IPS-15b (cell line): Measurements from ENCODE around the gene PEPD.

Experiments
- H3K27me3 ChIP-seq: one replicate; pipeline ENCODE4 v1.6.1; 2013; ENCODE audit warnings: low read length; ENCODE audit not compliant: control insufficient read depth, insufficient read depth
- H3K36me3 ChIP-seq: one replicate; pipeline ENCODE4 v1.6.1; 2013; ENCODE audit warnings: low read length; ENCODE audit not compliant: control insufficient read depth, insufficient read depth
- H3K4me1 ChIP-seq: one replicate; pipeline ENCODE4 v1.6.1; 2013; ENCODE audit warnings: mild to moderate bottlenecking, low read length; ENCODE audit not compliant: control insufficient read depth, insufficient read depth
- H3K4me3 ChIP-seq: one replicate; pipeline ENCODE4 v1.5.1; 2013; ENCODE audit warnings: low read depth, low read length
- H3K9ac ChIP-seq: one replicate; pipeline ENCODE4 v1.6.1; 2013; ENCODE audit warnings: low read depth, mild to moderate bottlenecking, low read length
- H3K9me3 ChIP-seq: one replicate; pipeline ENCODE4 v1.6.1; 2013; ENCODE audit warnings: mild to moderate bottlenecking, low read length; ENCODE audit not compliant: control insufficient read depth, insufficient read depth

The PEPD gene

DNA sequence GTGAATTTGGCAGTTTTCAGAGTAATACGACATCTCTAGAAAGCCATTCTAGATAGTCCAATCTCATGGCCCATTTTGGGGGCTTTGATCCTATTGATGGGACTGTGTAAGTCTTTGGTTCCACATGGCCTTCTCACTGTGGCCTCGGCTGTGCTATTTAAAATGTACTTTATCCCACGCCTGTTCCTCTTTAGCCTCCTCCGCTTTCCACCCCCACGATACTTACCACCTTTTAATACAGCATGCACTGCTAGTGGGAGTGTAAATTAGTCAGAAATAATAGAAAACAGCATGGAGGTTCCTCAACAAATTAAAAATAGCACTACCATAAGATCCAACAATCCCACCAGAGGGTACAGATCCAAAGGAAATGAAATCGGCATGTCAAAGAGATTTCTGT, 176.4 kb downstream of the PEPD start:
- Histone ChIP-seq H3K4me1 (no peaks in the 10 kb centered on the region), H3K9me3 (no peaks in the 10 kb centered on the region), H3K27me3 (peaks cover 3% of the 10 kb centered on the region)

DNA sequence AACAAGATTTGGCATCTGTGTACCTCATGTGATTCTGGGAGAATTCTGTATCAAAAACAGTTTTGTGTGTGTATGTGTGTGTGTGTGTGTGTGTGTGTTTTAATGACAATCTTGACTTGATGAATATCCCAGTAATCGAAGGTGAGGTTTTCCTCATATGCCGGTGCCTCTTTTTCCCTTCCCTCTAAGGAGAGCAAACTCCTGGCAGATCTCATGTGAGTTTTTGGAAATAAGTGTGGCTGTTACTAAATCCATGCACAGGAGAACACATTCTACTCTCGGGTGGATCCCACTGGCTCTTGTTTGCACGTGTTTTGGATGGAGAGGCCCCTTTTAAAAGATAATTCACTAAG, 177.0 kb downstream of the PEPD start:
- Histone ChIP-seq H3K4me3 (no peak overlapping the region), H3K9me3 (no peaks in the 10 kb centered on the region), H3K36me3 (no peaks in the 10 kb centered on the region), H3K4me1 (no peaks in the 10 kb centered on the region), H3K27me3 (peaks cover 3% of the 10 kb centered on the region), H3K9ac (no peak overlapping the region)

More for the DNA sequence above, 176.4 kb downstream of the PEPD start:
- H3K4me3 ChIP-seq = no peak overlapping the region
- H3K9ac ChIP-seq = no peak overlapping the region
- no peaks in the 10 kb centered on the region for H3K36me3 ChIP-seq

DNA sequence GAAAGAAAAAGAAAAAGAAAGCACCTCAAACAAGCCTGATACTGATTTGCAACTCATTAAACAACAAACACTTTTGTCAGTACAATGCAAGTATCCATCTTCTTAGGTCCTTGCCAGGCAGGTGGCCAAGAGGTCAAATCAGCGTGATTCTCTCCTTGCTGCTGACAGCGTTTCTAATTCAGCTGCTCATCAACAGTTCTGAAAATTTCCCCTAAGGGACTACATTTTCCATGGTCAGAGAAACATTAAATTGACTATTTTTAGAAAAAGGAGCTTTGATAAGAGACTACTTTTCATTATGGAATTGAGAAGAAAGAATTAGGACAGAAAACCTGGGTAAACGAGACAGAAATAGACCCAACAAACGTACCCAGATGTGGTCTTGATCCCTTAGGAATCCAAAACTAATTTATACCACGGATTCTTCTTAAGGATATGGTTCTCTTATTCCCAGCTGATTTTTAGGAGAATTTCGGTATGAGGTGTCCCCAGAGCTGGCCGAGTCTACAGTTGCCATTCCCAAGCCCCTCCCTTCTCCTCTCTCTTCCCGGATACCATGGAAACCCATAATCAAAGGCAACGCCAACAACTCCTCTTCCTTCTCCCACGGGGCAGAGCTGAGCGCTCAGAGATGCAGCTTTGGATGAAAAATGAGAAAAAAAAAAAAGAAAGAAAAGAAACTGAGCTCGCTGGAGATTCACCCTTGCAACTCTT, 177.6 kb downstream of the PEPD start:
- Histone ChIP-seq H3K9me3 (no peaks in the 10 kb centered on the region), H3K4me1 (no peaks in the 10 kb centered on the region), H3K9ac (no peak overlapping the region), H3K4me3 (no peak overlapping the region), H3K27me3 (peaks cover 3% of the 10 kb centered on the region), H3K36me3 (no peaks in the 10 kb centered on the region)

DNA sequence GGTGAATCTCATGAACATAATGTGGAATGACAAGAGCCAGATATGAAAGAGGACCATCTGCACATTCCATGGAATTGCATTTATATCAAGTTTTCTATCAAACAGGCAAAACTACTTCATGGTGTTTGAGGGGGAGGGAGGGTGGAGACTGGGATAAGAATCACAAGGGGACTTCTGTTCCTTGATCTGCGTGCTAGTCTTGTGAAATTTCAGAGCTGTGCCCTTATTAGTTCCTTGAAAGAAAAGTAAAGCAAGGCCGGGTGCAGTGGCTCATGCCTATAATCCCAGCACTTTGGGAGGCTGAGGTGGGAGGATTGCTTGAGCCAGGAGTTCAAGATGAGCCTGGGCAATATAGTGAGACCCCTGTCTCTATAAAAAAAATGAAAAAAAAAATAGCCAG, 178.3 kb downstream of the PEPD start:
- Histone ChIP-seq H3K27me3 (peaks cover 3% of the 10 kb centered on the region), H3K4me3 (no peak overlapping the region), H3K9ac (no peak overlapping the region), H3K9me3 (no peaks in the 10 kb centered on the region), H3K36me3 (no peaks in the 10 kb centered on the region), H3K4me1 (no peaks in the 10 kb centered on the region)

DNA sequence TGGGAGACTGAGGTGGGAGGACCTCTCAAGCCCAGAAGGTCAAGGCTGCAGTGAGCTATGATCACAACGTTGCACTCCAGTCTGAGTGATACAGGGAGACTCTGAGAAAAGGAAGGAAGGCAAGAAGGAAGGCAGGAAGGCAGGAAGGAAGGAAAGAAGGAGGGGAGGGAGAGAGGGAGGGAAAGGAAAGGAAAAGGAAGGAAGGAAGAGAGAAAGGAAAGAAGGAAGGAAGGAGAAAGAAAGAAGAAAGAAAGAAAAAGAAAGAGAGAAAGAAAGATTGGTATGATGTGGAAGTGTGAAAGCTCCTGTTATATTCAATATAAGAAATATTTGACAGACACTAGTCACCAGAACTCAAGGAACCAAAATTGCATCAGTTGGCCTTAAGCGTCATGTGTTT, 180.6 kb downstream of the PEPD start:
- Histone ChIP-seq H3K9me3 (no peaks in the 10 kb centered on the region), H3K4me3 (no peak overlapping the region), H3K4me1 (no peaks in the 10 kb centered on the region), H3K27me3 (peaks cover 3% of the 10 kb centered on the region), H3K9ac (no peak overlapping the region), H3K36me3 (no peaks in the 10 kb centered on the region)

DNA sequence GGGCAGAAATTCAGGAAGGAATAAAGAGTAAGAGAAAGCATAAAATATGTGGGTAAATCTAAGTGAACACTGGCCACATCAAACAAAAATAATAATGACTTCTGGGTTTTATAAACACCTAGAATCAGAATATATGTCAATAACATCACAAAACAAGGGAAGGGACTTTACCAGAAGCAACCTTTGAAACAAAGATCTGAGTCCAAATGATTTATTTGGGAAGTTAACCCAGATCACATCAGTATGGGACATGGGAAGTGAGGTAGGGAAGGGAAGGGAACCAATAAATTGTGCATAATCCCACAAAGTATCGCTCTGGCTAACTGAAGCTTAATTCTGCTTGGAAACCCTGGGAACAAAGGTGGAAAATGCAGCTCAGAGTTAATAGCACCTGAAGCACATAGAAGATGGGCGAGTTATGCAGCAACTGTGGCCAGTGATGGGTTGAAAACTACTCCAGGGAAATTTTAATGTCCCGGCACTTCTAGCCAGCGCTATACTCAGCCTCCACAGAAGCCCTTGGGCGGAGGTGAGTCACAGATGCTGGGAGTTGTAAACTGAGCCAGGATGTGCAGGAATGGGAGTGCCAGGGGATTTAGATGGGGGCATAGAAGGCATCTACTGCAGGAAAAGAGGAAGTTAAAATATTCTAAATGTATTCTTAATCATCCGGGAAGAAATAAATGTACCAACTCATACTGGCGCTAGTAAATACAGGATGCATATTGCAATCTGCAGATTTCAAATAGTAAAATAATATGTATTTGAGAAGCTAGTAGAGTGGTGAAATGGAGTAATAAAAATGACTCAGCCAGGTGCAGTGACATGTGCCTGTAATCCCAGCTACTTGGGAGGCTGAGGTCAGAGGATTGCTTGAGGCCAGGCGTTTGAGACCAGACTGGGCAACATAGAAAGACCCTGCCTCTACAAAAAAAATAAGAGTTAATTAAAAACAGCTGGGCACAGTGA, 182.3 kb downstream of the PEPD start:
- Histone ChIP-seq H3K4me1 (no peaks in the 10 kb centered on the region), H3K4me3 (no peak overlapping the region), H3K36me3 (no peaks in the 10 kb centered on the region), H3K27me3 (no peaks in the 10 kb centered on the region), H3K9ac (no peak overlapping the region), H3K9me3 (no peaks in the 10 kb centered on the region)
